LHCN-M2 (cell line): ENCODE data around the gene JSRP1. TPM values are rescaled to one million over a fixed set of nuclear protein-coding genes. Genes with fewer than 3 reads are reported as not detected.

Source experiments
- DNase-seq: peaks from one replicate; pipeline ENCODE4 v3.0.0-alpha.2; 2012; ENCODE audit warnings: low read depth
- total RNA-seq: library from RNA; depleted of rRNA; stranded (reverse); fragments of >200 nt; gene quantifications from 2 replicates; pipeline ENCODE4 v1.2.3, GENCODE V29; 2014

The JSRP1 gene
- total RNA-seq, 1 experiment from 2014 or later = 219 TPM

- no peak for DNase-seq
Observed at GRCh38 chr19:2233601-2234280, 22.5 kb downstream of the JSRP1 start.

GRCh38 chr19:2232286-2233151 lies 23.7 kb downstream of the JSRP1 start:
- no peak for DNase-seq

GRCh38 chr19:2231621-2232221 lies 24.5 kb downstream of the JSRP1 start:
- no peak for DNase-seq

GRCh38 chr19:2230807-2231533 lies 25.2 kb downstream of the JSRP1 start:
- no peak for DNase-seq

GRCh38 chr19:2230033-2230531 lies 26.1 kb downstream of the JSRP1 start:
- DNase-seq = no peak

- DNase-seq = no peak
Observed at GRCh38 chr19:2229103-2230032, 26.8 kb downstream of the JSRP1 start.

- DNase-seq = no peak
Observed at GRCh38 chr19:2228157-2229030, 27.8 kb downstream of the JSRP1 start.

- no peak for DNase-seq
Observed at GRCh38 chr19:2227415-2228156, 28.6 kb downstream of the JSRP1 start.

- DNase-seq = no peak
Observed at GRCh38 chr19:2226840-2227360, 29.3 kb downstream of the JSRP1 start.

- no peak for DNase-seq
Observed at GRCh38 chr19:2226051-2226839, 30.0 kb downstream of the JSRP1 start.

- DNase-seq = no peak
Observed at GRCh38 chr19:2225415-2226050, 30.7 kb downstream of the JSRP1 start.

- DNase-seq = no peak
Observed at GRCh38 chr19:2224754-2225349, 31.4 kb downstream of the JSRP1 start.

GRCh38 chr19:2223959-2224358 lies 32.3 kb downstream of the JSRP1 start:
- no peak for DNase-seq

- DNase-seq = no peak
Observed at GRCh38 chr19:2223391-2223790, 32.8 kb downstream of the JSRP1 start.

- DNase-seq = no peak
Observed at GRCh38 chr19:2221918-2222317, 34.3 kb downstream of the JSRP1 start.

GRCh38 chr19:2221250-2221831 lies 34.9 kb downstream of the JSRP1 start:
- no peak for DNase-seq
